Keratinocyte (primary cell): ENCODE measurements around the gene MYOCOS.
"Not testable (repeated sequence)": the region's sequence is repeated elsewhere in the genome, so short reads cannot be mapped to it uniquely, and the experiment has no call there.

Experiments used
- EZH2 ChIP-seq: IDR thresholded peaks from one replicate; pipeline ENCODE4 v1.6.1; 2012; ENCODE audit warnings: inconsistent platforms, mild to moderate bottlenecking, low read length, moderate library complexity
- TF ChIP-seq, protein P1 (sequence below), 3 experiments: IDR thresholded peaks in 1 of 3; conservative IDR thresholded peaks in 1 of 3; optimal IDR thresholded peaks in 1 of 3; 2 replicates in 2 of 3; 3 replicates in 1 of 3; pipeline versions ENCODE3 to v1.5.1; 2011; ENCODE audit warnings: low read length in 3 of 3, mild to moderate bottlenecking in 3 of 3, moderate library complexity in 2 of 3, control low read depth in 1 of 3, inconsistent platforms in 1 of 3; ENCODE audit not compliant: insufficient read depth in 2 of 3; ENCODE audit errors: extremely low read depth in 1 of 3

DNA sequence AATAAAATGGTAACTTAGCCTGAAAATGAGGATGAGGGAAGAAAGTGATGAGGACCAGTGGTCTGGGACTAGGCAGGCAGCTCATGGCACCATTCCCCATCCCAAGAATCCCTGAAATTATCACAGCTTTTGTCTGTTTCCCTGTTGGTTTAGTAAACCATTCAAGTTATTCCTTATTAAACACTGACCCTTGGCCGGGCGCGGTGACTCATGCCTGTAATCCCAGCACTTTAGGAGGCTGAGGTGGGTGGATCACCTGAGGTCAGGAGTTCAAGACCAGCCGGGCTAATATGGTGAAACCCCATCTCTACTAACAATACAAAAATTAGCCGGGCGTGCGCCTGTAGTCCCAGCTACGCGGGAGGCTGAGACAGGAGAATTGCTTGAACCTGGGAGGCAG is 34.2 kb downstream of the MYOCOS start:
- TF ChIP-seq, protein P1, sequence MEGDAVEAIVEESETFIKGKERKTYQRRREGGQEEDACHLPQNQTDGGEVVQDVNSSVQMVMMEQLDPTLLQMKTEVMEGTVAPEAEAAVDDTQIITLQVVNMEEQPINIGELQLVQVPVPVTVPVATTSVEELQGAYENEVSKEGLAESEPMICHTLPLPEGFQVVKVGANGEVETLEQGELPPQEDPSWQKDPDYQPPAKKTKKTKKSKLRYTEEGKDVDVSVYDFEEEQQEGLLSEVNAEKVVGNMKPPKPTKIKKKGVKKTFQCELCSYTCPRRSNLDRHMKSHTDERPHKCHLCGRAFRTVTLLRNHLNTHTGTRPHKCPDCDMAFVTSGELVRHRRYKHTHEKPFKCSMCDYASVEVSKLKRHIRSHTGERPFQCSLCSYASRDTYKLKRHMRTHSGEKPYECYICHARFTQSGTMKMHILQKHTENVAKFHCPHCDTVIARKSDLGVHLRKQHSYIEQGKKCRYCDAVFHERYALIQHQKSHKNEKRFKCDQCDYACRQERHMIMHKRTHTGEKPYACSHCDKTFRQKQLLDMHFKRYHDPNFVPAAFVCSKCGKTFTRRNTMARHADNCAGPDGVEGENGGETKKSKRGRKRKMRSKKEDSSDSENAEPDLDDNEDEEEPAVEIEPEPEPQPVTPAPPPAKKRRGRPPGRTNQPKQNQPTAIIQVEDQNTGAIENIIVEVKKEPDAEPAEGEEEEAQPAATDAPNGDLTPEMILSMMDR (optimal IDR thresholded peaks at IDR 0.05 in 1 of 3, IDR thresholded peaks at IDR 0.05 in 1 of 3, conservative IDR thresholded peaks at IDR 0.05 in 1 of 3; ENCODE audit: extremely low read depth in 1 of 3, insufficient read depth in 2 of 3, low read length in 3 of 3): not testable (repeated sequence)
- not testable (repeated sequence) for TF ChIP-seq EZH2
